ENCODE measurements around the gene PLEKHG1. TPM values are rescaled to one million over a fixed set of nuclear protein-coding genes. Genes with fewer than 3 reads are reported as not detected.

PLEKHG1 gene
- total and polyA plus RNA-seq, 3 donors from 2014 or later, result 16.1 to 130 (median 104) TPM

DNA sequence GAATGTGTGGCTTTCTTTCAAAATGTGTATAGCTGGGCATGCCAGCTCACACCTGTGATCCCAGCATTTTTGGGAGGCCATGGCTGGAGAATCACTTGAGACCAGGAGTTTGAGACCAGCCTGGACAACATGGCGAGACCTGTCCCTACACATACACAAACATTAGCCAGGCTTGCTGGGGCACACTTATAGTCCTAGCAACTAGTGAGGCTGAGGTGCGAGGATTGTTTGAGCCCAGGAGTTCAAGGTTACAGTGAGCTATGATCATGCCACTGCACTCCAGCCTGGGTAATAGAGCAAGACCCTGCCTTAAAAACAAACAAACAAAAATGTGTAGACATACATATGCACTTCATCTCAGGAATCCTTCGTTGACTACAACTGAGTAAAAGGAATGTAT lies 31.1 kb upstream of the PLEKHG1 start:
- Histone ChIP-seq H3K36me3 (ENCODE audit: low read depth, missing control alignments) (no peaks in the 10 kb centered on the region), H3K27me3 (no peaks in the 10 kb centered on the region), H3K9me3 (no peaks in the 10 kb centered on the region), H3K4me3 (no peak overlapping the region), H3K4me1 (no peaks in the 10 kb centered on the region), H3K27ac (no peak overlapping the region)
- WGBS, 2 donors, result 88 to 98% methylated on average over 3 of the region's 3 CpGs
- intact Hi-C loops (cut with DNase I; ENCODE audit: low total_unique reads), result no loop called here
- TF ChIP-seq POLR2A (IDR thresholded peaks at IDR 0.05) (no peak), CTCF (IDR thresholded peaks at IDR 0.05) (no peak)
- DNase-seq, result no peak

DNA sequence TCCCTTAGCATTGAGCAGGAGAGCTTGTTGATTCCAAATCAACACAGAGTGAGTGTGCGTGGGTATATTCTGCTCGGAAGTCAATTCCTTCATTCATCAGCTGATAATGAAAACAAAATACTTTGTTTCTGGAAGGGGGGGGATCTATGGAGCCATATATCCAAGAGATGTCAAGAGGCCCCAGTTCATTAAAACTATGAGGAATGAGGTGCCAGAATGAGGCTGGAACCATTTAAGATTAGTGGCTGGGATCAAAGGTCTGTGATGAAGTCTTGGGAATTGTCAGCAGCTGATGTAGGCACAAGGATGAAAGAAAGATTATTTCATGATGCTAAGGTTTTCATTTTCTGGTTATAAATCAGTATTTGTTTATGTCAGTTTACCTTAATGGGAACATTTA lies 30.5 kb upstream of the PLEKHG1 start:
- Histone ChIP-seq H3K4me1 (no peaks in the 10 kb centered on the region), H3K27me3 (no peaks in the 10 kb centered on the region), H3K4me3 (no peak overlapping the region), H3K9me3 (no peaks in the 10 kb centered on the region), H3K27ac (no peak overlapping the region), H3K36me3 (ENCODE audit: low read depth, missing control alignments) (no peaks in the 10 kb centered on the region)
- intact Hi-C loops (cut with DNase I; ENCODE audit: low total_unique reads), result no loop called here
- WGBS, 2 donors, result 83 to 93% methylated on average over 2 of the region's 2 CpGs
- no peak for DNase-seq
- TF ChIP-seq CTCF (IDR thresholded peaks at IDR 0.05), result no peak
- no peak for TF ChIP-seq POLR2A (IDR thresholded peaks at IDR 0.05)

DNA sequence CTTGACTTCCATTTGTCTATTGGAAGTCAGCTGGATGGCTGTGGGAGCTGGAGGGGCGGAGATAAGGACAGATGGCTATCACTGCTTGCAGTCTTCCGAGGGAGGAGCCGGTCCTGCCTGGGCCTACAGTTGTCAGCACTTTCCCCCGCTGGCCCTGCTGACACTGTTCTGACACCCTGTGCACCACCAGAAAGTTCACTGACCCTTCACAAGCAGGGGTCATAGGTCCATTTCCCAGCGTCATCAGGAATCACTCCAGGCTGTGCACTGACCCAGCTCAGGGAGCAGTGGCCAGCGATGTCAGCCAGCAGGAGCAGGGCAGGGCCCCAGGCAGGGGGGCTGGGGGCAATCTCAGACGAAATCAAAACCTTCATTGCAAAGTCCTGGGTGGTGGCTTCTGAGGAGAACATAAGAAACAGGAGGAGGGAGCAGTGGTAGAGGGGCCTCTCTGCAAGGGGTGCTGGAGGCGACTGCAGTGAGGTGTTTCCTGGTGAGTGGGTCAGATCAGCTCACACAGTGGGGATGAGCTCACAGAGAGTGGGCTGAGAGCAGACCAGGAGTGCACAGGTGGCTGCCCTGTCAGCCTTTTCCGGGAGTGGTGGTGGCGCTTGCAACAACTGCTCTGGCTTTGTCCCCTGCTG lies 26.5 kb upstream of the PLEKHG1 start:
- TF ChIP-seq CTCF (IDR thresholded peaks at IDR 0.05) (no peak), POLR2A (IDR thresholded peaks at IDR 0.05) (no peak)
- Histone ChIP-seq H3K27me3 (no peaks in the 10 kb centered on the region), H3K9me3 (no peaks in the 10 kb centered on the region), H3K4me3 (no peak overlapping the region), H3K36me3 (ENCODE audit: low read depth, missing control alignments) (no peaks in the 10 kb centered on the region), H3K4me1 (no peaks in the 10 kb centered on the region), H3K27ac (no peak overlapping the region)
- no peak for DNase-seq
- intact Hi-C loops (cut with DNase I; ENCODE audit: low total_unique reads), result no loop called here
- 69 to 75% methylated on average over 6 to 10 of the region's 10 CpGs for WGBS, 2 donors

GRCh38 chr6:150575836-150576235 lies 23.8 kb upstream of the PLEKHG1 start:
- intact Hi-C loops (cut with DNase I; ENCODE audit: low total_unique reads), result no loop called here
- WGBS, 2 donors, result 79 to 83% methylated on average over 6 of the region's 6 CpGs
- H3K36me3 ChIP-seq (ENCODE audit: low read depth, missing control alignments), result no peaks in the 10 kb centered on the region
- H3K27me3 ChIP-seq, result no peaks in the 10 kb centered on the region
- no peaks in the 10 kb centered on the region for H3K4me1 ChIP-seq
- H3K9me3 ChIP-seq, result no peaks in the 10 kb centered on the region
- no peak overlapping the region for H3K4me3 ChIP-seq
- TF ChIP-seq POLR2A (IDR thresholded peaks at IDR 0.05), result no peak
- TF ChIP-seq CTCF (IDR thresholded peaks at IDR 0.05), result no peak
- H3K27ac ChIP-seq, result no peak overlapping the region
- no peak for DNase-seq

GRCh38 chr6:150576651-150577226 lies 22.9 kb upstream of the PLEKHG1 start:
- Histone ChIP-seq H3K27me3 (no peaks in the 10 kb centered on the region), H3K4me1 (no peaks in the 10 kb centered on the region), H3K9me3 (no peaks in the 10 kb centered on the region), H3K36me3 (ENCODE audit: low read depth, missing control alignments) (no peaks in the 10 kb centered on the region), H3K27ac (no peak overlapping the region), H3K4me3 (no peak overlapping the region)
- no peak for DNase-seq
- TF ChIP-seq CTCF (IDR thresholded peaks at IDR 0.05) (no peak), POLR2A (IDR thresholded peaks at IDR 0.05) (no peak)
- intact Hi-C loops (cut with DNase I; ENCODE audit: low total_unique reads), result no loop called here
- WGBS, 2 donors, result 52 to 65% methylated on average over 15 of the region's 15 CpGs

Measured in testis (tissue), 3 donors.